Glutamatergic neuron (in vitro differentiated cells): Measurements from ENCODE around the gene AREL1. TPM values are rescaled to one million over a fixed set of nuclear protein-coding genes. Genes with fewer than 3 reads are reported as not detected.

Experiments used
- DNase-seq: peaks from one replicate; pipeline ENCODE4 v3.0.0; 2022
- H3K27ac Mint-ChIP-seq: one replicate; pipeline ENCODE4 v1.8.0; 2020; ENCODE audit warnings: mild to moderate bottlenecking, mixed read lengths, inconsistent platforms; ENCODE audit not compliant: unreplicated experiment
- H3K27me3 Mint-ChIP-seq: one replicate; pipeline ENCODE4 v1.8.0; 2020; ENCODE audit warnings: mild to moderate bottlenecking, moderate library complexity, mixed read lengths, inconsistent platforms; ENCODE audit not compliant: unreplicated experiment
- H3K36me3 Mint-ChIP-seq: one replicate; pipeline ENCODE4 v1.8.0; 2020; ENCODE audit warnings: mild to moderate bottlenecking, mixed read lengths, inconsistent platforms; ENCODE audit not compliant: unreplicated experiment
- H3K4me1 Mint-ChIP-seq: one replicate; pipeline ENCODE4 v1.8.0; 2020; ENCODE audit warnings: mild to moderate bottlenecking, low read depth, mixed read lengths, inconsistent platforms; ENCODE audit not compliant: unreplicated experiment
- H3K4me3 Mint-ChIP-seq: one replicate; pipeline ENCODE4 v1.8.0; 2020; ENCODE audit warnings: mild to moderate bottlenecking, mixed read lengths, inconsistent platforms; ENCODE audit not compliant: unreplicated experiment
- H3K9me3 Mint-ChIP-seq: one replicate; pipeline ENCODE4 v1.8.0; 2020; ENCODE audit warnings: mild to moderate bottlenecking, moderate library complexity, mixed read lengths, inconsistent platforms; ENCODE audit not compliant: unreplicated experiment
- CTCF ChIP-seq: fragments of 200-600 bp; sonication (generic); IDR thresholded peaks from one replicate; pipeline ENCODE4 v1.5.0; 2021; ENCODE audit not compliant: partially characterized antibody, unreplicated experiment
- total RNA-seq: library from RNA; stranded (reverse); fragmentation: NEBNext Ultra II Directional; extraction: Animal tissue kit (Norgen Biotek cat#: 25700); gene quantifications from one replicate; pipeline ENCODE4 v1.2.1, GENCODE V29; 2021; ENCODE audit not compliant: unreplicated experiment

AREL1 gene
- total RNA-seq, 1 donor from 2014 or later, result 69.7 TPM

GRCh38 chr14:74683406-74683805, 29.5 kb downstream of the AREL1 start:
- H3K4me3 Mint-ChIP-seq, result no peak overlapping the region
- H3K9me3 Mint-ChIP-seq, result peaks cover 2% of the 10 kb centered on the region
- H3K27me3 Mint-ChIP-seq, result no peaks in the 10 kb centered on the region
- H3K27ac Mint-ChIP-seq, result no peak overlapping the region
- no peaks in the 10 kb centered on the region for H3K4me1 Mint-ChIP-seq
- no peaks in the 10 kb centered on the region for H3K36me3 Mint-ChIP-seq
- no peak for DNase-seq
- no peak for TF ChIP-seq CTCF

GRCh38 chr14:74682169-74682952, 30.5 kb downstream of the AREL1 start:
- Mint-ChIP-seq H3K4me1 (no peaks in the 10 kb centered on the region), H3K4me3 (no peak overlapping the region), H3K36me3 (no peaks in the 10 kb centered on the region), H3K27ac (no peak overlapping the region), H3K9me3 (peaks cover 2% of the 10 kb centered on the region), H3K27me3 (no peaks in the 10 kb centered on the region)
- TF ChIP-seq CTCF, result no peak
- DNase-seq, result no peak

- H3K4me3 Mint-ChIP-seq, result no peak overlapping the region
- no peaks in the 10 kb centered on the region for H3K4me1 Mint-ChIP-seq
- H3K27me3 Mint-ChIP-seq, result no peaks in the 10 kb centered on the region
- no peaks in the 10 kb centered on the region for H3K9me3 Mint-ChIP-seq
- no peak overlapping the region for H3K27ac Mint-ChIP-seq
- DNase-seq, result no peak
- no peak for TF ChIP-seq CTCF
- no peaks in the 10 kb centered on the region for H3K36me3 Mint-ChIP-seq
Observed at GRCh38 chr14:74675219-74675618, 37.7 kb downstream of the AREL1 start.

GRCh38 chr14:74673768-74674167, 39.1 kb downstream of the AREL1 start:
- Mint-ChIP-seq H3K27ac (no peak overlapping the region), H3K4me1 (no peaks in the 10 kb centered on the region), H3K27me3 (no peaks in the 10 kb centered on the region), H3K4me3 (no peak overlapping the region), H3K9me3 (no peaks in the 10 kb centered on the region), H3K36me3 (no peaks in the 10 kb centered on the region)
- no peak for TF ChIP-seq CTCF
- DNase-seq, result no peak

- Mint-ChIP-seq H3K4me1 (no peaks in the 10 kb centered on the region), H3K27ac (no peak overlapping the region), H3K4me3 (no peak overlapping the region), H3K9me3 (no peaks in the 10 kb centered on the region), H3K36me3 (no peaks in the 10 kb centered on the region), H3K27me3 (no peaks in the 10 kb centered on the region)
- no peak for DNase-seq
- no peak for TF ChIP-seq CTCF
Observed at GRCh38 chr14:74671789-74672188, 41.1 kb downstream of the AREL1 start.
